Fibroblast of mammary gland (primary cell): ENCODE measurements around the gene CMTM2.

Source experiments
- DNase-seq: peaks from one replicate; pipeline ENCODE4 v3.0.0-alpha.2; 2010; ENCODE audit warnings: low read depth
- H3K4me3 ChIP-seq: 2 replicates; pipeline ENCODE4 v1.5.1; 2011; ENCODE audit warnings: low read depth, mild to moderate bottlenecking, low read length, moderate library complexity; ENCODE audit not compliant: control insufficient read depth
- TF ChIP-seq, protein P1 (sequence below): conservative IDR thresholded peaks from 2 replicates; pipeline ENCODE4 v1.5.1; 2011; ENCODE audit warnings: low read depth, low read length, inconsistent platforms; ENCODE audit not compliant: control insufficient read depth, insufficient read depth

Gene CMTM2

DNA sequence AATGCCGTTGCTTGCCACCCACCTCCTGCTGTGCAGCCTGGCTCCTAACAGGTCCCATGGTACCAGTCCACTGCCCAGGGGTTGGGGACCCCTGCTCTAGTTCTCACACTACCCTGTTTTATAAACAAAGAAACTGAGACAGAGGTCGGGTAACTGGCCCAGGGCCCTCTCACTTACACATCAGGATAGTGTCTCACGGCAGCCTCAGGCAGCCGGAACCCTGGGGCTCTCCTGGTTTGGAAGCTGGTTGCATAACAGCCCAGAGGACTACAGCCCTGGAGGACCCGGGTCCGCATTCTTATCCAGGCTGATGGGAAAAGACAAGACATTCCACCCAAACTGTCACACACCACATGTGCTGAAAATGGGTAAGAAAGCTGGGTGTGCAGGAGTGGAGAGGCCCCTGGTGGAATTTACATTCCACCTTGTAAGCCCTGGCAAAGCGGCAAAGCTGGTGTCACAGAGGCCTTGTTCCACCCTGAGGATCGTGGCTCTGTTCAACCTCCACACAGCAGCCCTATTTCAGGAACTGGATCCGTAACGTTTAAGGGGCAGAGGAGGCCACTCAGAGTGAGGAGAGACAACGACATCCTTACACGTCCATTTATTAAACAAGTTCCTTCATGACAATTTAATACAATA is 35.0 kb downstream of the CMTM2 start:
- TF ChIP-seq, protein P1, sequence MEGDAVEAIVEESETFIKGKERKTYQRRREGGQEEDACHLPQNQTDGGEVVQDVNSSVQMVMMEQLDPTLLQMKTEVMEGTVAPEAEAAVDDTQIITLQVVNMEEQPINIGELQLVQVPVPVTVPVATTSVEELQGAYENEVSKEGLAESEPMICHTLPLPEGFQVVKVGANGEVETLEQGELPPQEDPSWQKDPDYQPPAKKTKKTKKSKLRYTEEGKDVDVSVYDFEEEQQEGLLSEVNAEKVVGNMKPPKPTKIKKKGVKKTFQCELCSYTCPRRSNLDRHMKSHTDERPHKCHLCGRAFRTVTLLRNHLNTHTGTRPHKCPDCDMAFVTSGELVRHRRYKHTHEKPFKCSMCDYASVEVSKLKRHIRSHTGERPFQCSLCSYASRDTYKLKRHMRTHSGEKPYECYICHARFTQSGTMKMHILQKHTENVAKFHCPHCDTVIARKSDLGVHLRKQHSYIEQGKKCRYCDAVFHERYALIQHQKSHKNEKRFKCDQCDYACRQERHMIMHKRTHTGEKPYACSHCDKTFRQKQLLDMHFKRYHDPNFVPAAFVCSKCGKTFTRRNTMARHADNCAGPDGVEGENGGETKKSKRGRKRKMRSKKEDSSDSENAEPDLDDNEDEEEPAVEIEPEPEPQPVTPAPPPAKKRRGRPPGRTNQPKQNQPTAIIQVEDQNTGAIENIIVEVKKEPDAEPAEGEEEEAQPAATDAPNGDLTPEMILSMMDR: no peak
- no peak overlapping the region for H3K4me3 ChIP-seq
- DNase-seq: no peak

DNA sequence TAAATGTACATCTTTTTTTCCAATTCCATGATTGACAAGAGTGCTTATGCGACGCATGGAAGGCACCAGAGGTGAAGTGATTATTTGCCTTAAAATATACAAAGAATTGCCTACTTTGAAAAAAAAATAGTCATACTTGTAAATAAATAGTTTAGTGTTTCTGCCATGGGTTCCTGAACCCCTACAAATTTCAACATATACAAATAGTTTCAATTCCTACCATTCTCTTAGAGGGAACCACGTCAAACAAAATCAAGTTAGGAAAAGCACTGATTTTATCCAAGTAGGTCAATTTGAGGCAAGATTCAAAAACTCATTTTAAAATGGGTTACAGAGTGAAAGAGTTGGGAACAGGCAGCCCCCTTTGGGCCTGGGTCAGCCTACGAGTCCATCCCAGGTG is 36.9 kb downstream of the CMTM2 start:
- DNase-seq: no peak
- no peak overlapping the region for H3K4me3 ChIP-seq
- TF ChIP-seq, protein P1: no peak

DNA sequence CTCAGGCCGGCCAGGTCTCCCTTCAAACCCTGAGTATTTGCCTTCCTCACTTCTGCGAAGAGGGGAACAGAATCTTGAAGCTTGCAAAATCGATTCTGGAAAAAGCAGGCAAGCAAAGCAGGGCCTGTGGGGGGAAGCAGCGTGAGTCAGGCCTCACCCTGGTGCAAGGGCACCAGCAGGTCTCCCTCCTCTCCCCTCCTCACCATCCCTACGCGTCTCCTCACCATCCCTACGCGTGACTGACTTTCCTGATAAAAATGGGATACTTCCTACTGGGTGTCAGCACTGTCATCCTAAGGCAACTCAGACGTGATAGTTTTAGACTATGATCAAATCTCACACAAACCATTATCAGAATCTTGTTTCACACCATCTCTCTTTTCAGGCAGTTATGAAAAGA is 37.3 kb downstream of the CMTM2 start:
- TF ChIP-seq, protein P1: no peak
- no peak overlapping the region for H3K4me3 ChIP-seq
- no peak for DNase-seq

- TF ChIP-seq, protein P1: no peak
- DNase-seq: peak; percentile 52
- H3K4me3 ChIP-seq: no peak overlapping the region
Measured at GRCh38 chr16:66617010-66617434, 37.8 kb downstream of the CMTM2 start.

- TF ChIP-seq, protein P1: no peak
- no peak for DNase-seq
- H3K4me3 ChIP-seq: no peak overlapping the region
Measured at GRCh38 chr16:66617728-66618127, 38.5 kb downstream of the CMTM2 start.

- H3K4me3 ChIP-seq: no peak overlapping the region
- TF ChIP-seq, protein P1: no peak
- peak; percentile 99 for DNase-seq
Measured at GRCh38 chr16:66618588-66619375, 39.5 kb downstream of the CMTM2 start.
